Neural progenitor cell (in vitro differentiated cells): ENCODE results near the gene WNK1. TPM values are rescaled to one million over a fixed set of nuclear protein-coding genes. Genes with fewer than 3 reads are reported as not detected.

Source experiments
- DNase-seq: peaks from one replicate; pipeline ENCODE4 v3.0.0-alpha.2; 2016; ENCODE audit warnings: low spot score
- H2AFZ ChIP-seq: fragments of 200-600 bp; sonication (generic); replicated peaks from 2 replicates; pipeline ENCODE4 v1.6.1; 2016; ENCODE audit warnings: antibody characterized with exemption
- H3F3A ChIP-seq: fragments of 200-600 bp; sonication (generic); 2 replicates; pipeline ENCODE4 v1.6.1; 2016; ENCODE audit warnings: antibody characterized with exemption, low read depth
- H3K27ac ChIP-seq: fragments of 200-600 bp; sonication (generic); 2 replicates; pipeline ENCODE4 v1.5.1; 2016; ENCODE audit warnings: mild to moderate bottlenecking
- H3K27me3 ChIP-seq: fragments of 200-600 bp; sonication (generic); 2 replicates; pipeline ENCODE4 v1.6.1; 2016; ENCODE audit warnings: mild to moderate bottlenecking, moderate library complexity
- H3K36me3 ChIP-seq: fragments of 200-600 bp; sonication (generic); 2 replicates; pipeline ENCODE4 v1.5.1; 2016
- H3K4me1 ChIP-seq: fragments of 200-600 bp; sonication (generic); 2 replicates; pipeline ENCODE4 v1.6.1; 2016; ENCODE audit warnings: mixed run types
- H3K4me2 ChIP-seq: fragments of 200-600 bp; sonication (generic); 2 replicates; pipeline ENCODE4 v1.6.1; 2016
- H3K4me3 ChIP-seq: fragments of 200-600 bp; sonication (generic); 2 replicates; pipeline ENCODE4 v1.5.1; 2016
- H3K79me2 ChIP-seq: fragments of 200-600 bp; sonication (generic); 2 replicates; pipeline ENCODE4 v1.6.1; 2016; ENCODE audit warnings: low read depth
- H3K9ac ChIP-seq: fragments of 200-600 bp; sonication (generic); 2 replicates; pipeline ENCODE4 v1.6.1; 2016
- H3K9me3 ChIP-seq: fragments of 200-600 bp; sonication (generic); 2 replicates; pipeline ENCODE4 v1.5.1; 2016; ENCODE audit warnings: low read depth
- H4K20me1 ChIP-seq: fragments of 200-600 bp; sonication (generic); 2 replicates; pipeline ENCODE4 v1.6.1; 2016; ENCODE audit warnings: low read depth
- H3K27ac Mint-ChIP-seq: 3 replicates; pipeline ENCODE4 v1.8.0; 2021; ENCODE audit warnings: mixed read lengths
- H3K27me3 Mint-ChIP-seq: 2 replicates; pipeline ENCODE4 v1.8.0; 2022; ENCODE audit warnings: low read depth, mild to moderate bottlenecking, inconsistent platforms, moderate library complexity, mixed read lengths; ENCODE audit not compliant: insufficient read depth
- H3K36me3 Mint-ChIP-seq: 3 replicates; pipeline ENCODE4 v1.8.0; 2021; ENCODE audit warnings: mixed read lengths
- H3K4me1 Mint-ChIP-seq: 3 replicates; pipeline ENCODE4 v1.8.0; 2021; ENCODE audit warnings: mixed read lengths
- H3K4me3 Mint-ChIP-seq: 3 replicates; pipeline ENCODE4 v1.8.0; 2021; ENCODE audit warnings: mild to moderate bottlenecking, moderate library complexity, mixed read lengths
- H3K9me3 Mint-ChIP-seq: 3 replicates; pipeline ENCODE4 v1.8.0; 2020; ENCODE audit warnings: mixed read lengths
- CTCF ChIP-seq: fragments of 200-600 bp; sonication (generic); IDR thresholded peaks from 2 replicates; pipeline ENCODE4 v1.5.1; 2017; ENCODE audit warnings: antibody characterized with exemption, mild to moderate bottlenecking
- EZH2 ChIP-seq: fragments of 200-600 bp; sonication (generic); IDR thresholded peaks from 2 replicates; pipeline ENCODE4 v1.6.1; 2017; ENCODE audit warnings: antibody characterized with exemption, mild to moderate bottlenecking, moderate library complexity
- EZH2phosphoT487 ChIP-seq: fragments of 200-600 bp; sonication (generic); IDR thresholded peaks from 2 replicates; pipeline ENCODE4 v1.6.1; 2017; ENCODE audit warnings: antibody characterized with exemption
- total RNA-seq: library from RNA; depleted of rRNA; stranded (reverse); fragments of >200 nt; gene quantifications from 2 replicates; pipeline ENCODE4 v1.2.3, GENCODE V29; 2015; ENCODE audit warnings: low replicate concordance

The WNK1 gene
- total RNA-seq, 1 donor from 2014 or later = 73.1 TPM

- H3K27ac ChIP-seq = no peak overlapping the region
- no peaks in the 10 kb centered on the region for H3K36me3 Mint-ChIP-seq
- H4K20me1 ChIP-seq = no peaks in the 10 kb centered on the region
- H3K4me3 ChIP-seq = no peak overlapping the region
- H3K27ac Mint-ChIP-seq = peak overlapping the region; percentile 6
- H3K9me3 ChIP-seq = no peaks in the 10 kb centered on the region
- TF ChIP-seq EZH2phosphoT487 (no peak), CTCF (no peak), EZH2 (no peak)
- no peak overlapping the region for H3K4me2 ChIP-seq
- peaks cover 15% of the 10 kb centered on the region for H3F3A ChIP-seq
- no peaks in the 10 kb centered on the region for H3K79me2 ChIP-seq
- H3K4me3 Mint-ChIP-seq = no peak overlapping the region
- no peaks in the 10 kb centered on the region for H3K27me3 ChIP-seq
- H2AFZ ChIP-seq = no peak overlapping the region
- H3K4me1 ChIP-seq = peaks cover 7% of the 10 kb centered on the region
- no peaks in the 10 kb centered on the region for H3K9me3 Mint-ChIP-seq
- no peak overlapping the region for H3K9ac ChIP-seq
- peaks cover 26% of the 10 kb centered on the region for H3K4me1 Mint-ChIP-seq
- DNase-seq = no peak
- peaks cover 10% of the 10 kb centered on the region for H3K27me3 Mint-ChIP-seq
- H3K36me3 ChIP-seq = no peaks in the 10 kb centered on the region
These were observed 35.9 kb upstream of the WNK1 start for GRCh38 chr12:716506-716905.

GRCh38 chr12:718756-719102 is 33.6 kb upstream of the WNK1 start:
- peaks cover 9% of the 10 kb centered on the region for H3K27me3 Mint-ChIP-seq
- TF ChIP-seq EZH2phosphoT487 (no peak), CTCF (no peak), EZH2 (no peak)
- no peak overlapping the region for H3K9ac ChIP-seq
- peaks cover 14% of the 10 kb centered on the region for H3K4me1 ChIP-seq
- no peaks in the 10 kb centered on the region for H3K36me3 Mint-ChIP-seq
- no peaks in the 10 kb centered on the region for H4K20me1 ChIP-seq
- no peak overlapping the region for H3K27ac ChIP-seq
- H3K36me3 ChIP-seq = no peaks in the 10 kb centered on the region
- no peaks in the 10 kb centered on the region for H3K9me3 Mint-ChIP-seq
- no peaks in the 10 kb centered on the region for H3K9me3 ChIP-seq
- no peak for DNase-seq
- no peak overlapping the region for H3K27ac Mint-ChIP-seq
- H3K27me3 ChIP-seq = no peaks in the 10 kb centered on the region
- H2AFZ ChIP-seq = peak overlapping the region; percentile 80
- peaks cover 25% of the 10 kb centered on the region for H3K4me1 Mint-ChIP-seq
- H3K4me3 ChIP-seq = no peak overlapping the region
- H3K79me2 ChIP-seq = no peaks in the 10 kb centered on the region
- H3K4me2 ChIP-seq = peak overlapping the region; percentile 19
- H3F3A ChIP-seq = peaks cover 15% of the 10 kb centered on the region
- no peak overlapping the region for H3K4me3 Mint-ChIP-seq

GRCh38 chr12:720231-720941 is 32.0 kb upstream of the WNK1 start:
- Histone ChIP-seq H2AFZ (peak overlapping the region; percentile 66), H3K27ac (peak overlapping the region; percentile 27), H3F3A (peaks cover 15% of the 10 kb centered on the region)

More at GRCh38 chr12:720231-720941, 32.0 kb upstream of the WNK1 start:
- H3K27me3 Mint-ChIP-seq = peaks cover 8% of the 10 kb centered on the region
- no peak overlapping the region for H3K4me3 ChIP-seq
- no peak overlapping the region for H3K4me3 Mint-ChIP-seq
- no peaks in the 10 kb centered on the region for H3K9me3 Mint-ChIP-seq
- H3K9ac ChIP-seq = no peak overlapping the region
- no peaks in the 10 kb centered on the region for H3K36me3 ChIP-seq
- peaks cover 20% of the 10 kb centered on the region for H3K4me1 ChIP-seq
- H3K4me1 Mint-ChIP-seq = peaks cover 25% of the 10 kb centered on the region
- H3K36me3 Mint-ChIP-seq = no peaks in the 10 kb centered on the region
- no peaks in the 10 kb centered on the region for H3K9me3 ChIP-seq
- H3K4me2 ChIP-seq = no peak overlapping the region
- H4K20me1 ChIP-seq = no peaks in the 10 kb centered on the region
- no peaks in the 10 kb centered on the region for H3K79me2 ChIP-seq
- H3K27me3 ChIP-seq = no peaks in the 10 kb centered on the region
- H3K27ac Mint-ChIP-seq = peak overlapping the region; percentile 5
- TF ChIP-seq EZH2phosphoT487 = no peak
- no peak for TF ChIP-seq CTCF
- DNase-seq = no peak
